ENCODE data around the gene RCCD1.

- TF ChIP-seq CTCF (conservative IDR thresholded peaks at IDR 0.05; ENCODE audit: low read length) (no peak), EZH2phosphoT487 (IDR thresholded peaks at IDR 0.05; ENCODE audit: borderline replicate concordance) (no peak)
These were observed 7.6 kb upstream of the RCCD1 start for GRCh38 chr15:90946941-90947576.

All from Loucy (cell line).